Lower leg skin (tissue), 3 donors: ENCODE measurements around the gene FGD4.

Experiments
- POLR2A ChIP-seq, 2 donors: fragments of 450-650 bp; IDR thresholded peaks; one replicate each; pipeline ENCODE4 v1.6.1; 2016 to 2017; ENCODE audit warnings: antibody characterized with exemption in 2 of 2, mild to moderate bottlenecking in 1 of 2, moderate library complexity in 1 of 2
- TF ChIP-seq, protein P1 (sequence below), 3 donors: fragments of 450-650 bp; IDR thresholded peaks; one replicate each; pipeline ENCODE4 v1.5.1; 2016; ENCODE audit warnings: antibody characterized with exemption in 3 of 3, mild to moderate bottlenecking in 3 of 3, moderate library complexity in 2 of 3

GRCh38 chr12:32482226-32482625, 82.9 kb downstream of the FGD4 start:
- no peak for TF ChIP-seq POLR2A (IDR thresholded peaks at IDR 0.05)
- TF ChIP-seq, protein P1, sequence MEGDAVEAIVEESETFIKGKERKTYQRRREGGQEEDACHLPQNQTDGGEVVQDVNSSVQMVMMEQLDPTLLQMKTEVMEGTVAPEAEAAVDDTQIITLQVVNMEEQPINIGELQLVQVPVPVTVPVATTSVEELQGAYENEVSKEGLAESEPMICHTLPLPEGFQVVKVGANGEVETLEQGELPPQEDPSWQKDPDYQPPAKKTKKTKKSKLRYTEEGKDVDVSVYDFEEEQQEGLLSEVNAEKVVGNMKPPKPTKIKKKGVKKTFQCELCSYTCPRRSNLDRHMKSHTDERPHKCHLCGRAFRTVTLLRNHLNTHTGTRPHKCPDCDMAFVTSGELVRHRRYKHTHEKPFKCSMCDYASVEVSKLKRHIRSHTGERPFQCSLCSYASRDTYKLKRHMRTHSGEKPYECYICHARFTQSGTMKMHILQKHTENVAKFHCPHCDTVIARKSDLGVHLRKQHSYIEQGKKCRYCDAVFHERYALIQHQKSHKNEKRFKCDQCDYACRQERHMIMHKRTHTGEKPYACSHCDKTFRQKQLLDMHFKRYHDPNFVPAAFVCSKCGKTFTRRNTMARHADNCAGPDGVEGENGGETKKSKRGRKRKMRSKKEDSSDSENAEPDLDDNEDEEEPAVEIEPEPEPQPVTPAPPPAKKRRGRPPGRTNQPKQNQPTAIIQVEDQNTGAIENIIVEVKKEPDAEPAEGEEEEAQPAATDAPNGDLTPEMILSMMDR (IDR thresholded peaks at IDR 0.05): no peak
